Astrocyte of the spinal cord (primary cell): Measurements from ENCODE around the gene SPI1.

Source experiments
- DNase-seq: peaks from one replicate; pipeline ENCODE4 v3.0.0; 2011; ENCODE audit warnings: low read depth, low spot score
- H3K4me3 ChIP-seq: 2 replicates; pipeline ENCODE4 v1.5.1; 2011; ENCODE audit warnings: low read depth, mild to moderate bottlenecking, low read length, moderate library complexity
- in situ Hi-C: cut with HindIII; loops from 2 replicates; pipeline ENCODE4 v1.10.0; 2017; ENCODE audit warnings: low sequenced_read_pairs
- TF ChIP-seq, protein P1 (sequence below): IDR thresholded peaks from 2 replicates; pipeline ENCODE4 v1.5.1; 2012; ENCODE audit warnings: low read depth, mild to moderate bottlenecking, low read length, inconsistent platforms

SPI1 gene

GRCh38 chr11:47328449-47329390 is 49.6 kb downstream of the SPI1 start:
- TF ChIP-seq, protein P1, sequence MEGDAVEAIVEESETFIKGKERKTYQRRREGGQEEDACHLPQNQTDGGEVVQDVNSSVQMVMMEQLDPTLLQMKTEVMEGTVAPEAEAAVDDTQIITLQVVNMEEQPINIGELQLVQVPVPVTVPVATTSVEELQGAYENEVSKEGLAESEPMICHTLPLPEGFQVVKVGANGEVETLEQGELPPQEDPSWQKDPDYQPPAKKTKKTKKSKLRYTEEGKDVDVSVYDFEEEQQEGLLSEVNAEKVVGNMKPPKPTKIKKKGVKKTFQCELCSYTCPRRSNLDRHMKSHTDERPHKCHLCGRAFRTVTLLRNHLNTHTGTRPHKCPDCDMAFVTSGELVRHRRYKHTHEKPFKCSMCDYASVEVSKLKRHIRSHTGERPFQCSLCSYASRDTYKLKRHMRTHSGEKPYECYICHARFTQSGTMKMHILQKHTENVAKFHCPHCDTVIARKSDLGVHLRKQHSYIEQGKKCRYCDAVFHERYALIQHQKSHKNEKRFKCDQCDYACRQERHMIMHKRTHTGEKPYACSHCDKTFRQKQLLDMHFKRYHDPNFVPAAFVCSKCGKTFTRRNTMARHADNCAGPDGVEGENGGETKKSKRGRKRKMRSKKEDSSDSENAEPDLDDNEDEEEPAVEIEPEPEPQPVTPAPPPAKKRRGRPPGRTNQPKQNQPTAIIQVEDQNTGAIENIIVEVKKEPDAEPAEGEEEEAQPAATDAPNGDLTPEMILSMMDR = no peak
- H3K4me3 ChIP-seq = no peak overlapping the region
- no peak for DNase-seq
- in situ Hi-C loops = no loop called here

DNA sequence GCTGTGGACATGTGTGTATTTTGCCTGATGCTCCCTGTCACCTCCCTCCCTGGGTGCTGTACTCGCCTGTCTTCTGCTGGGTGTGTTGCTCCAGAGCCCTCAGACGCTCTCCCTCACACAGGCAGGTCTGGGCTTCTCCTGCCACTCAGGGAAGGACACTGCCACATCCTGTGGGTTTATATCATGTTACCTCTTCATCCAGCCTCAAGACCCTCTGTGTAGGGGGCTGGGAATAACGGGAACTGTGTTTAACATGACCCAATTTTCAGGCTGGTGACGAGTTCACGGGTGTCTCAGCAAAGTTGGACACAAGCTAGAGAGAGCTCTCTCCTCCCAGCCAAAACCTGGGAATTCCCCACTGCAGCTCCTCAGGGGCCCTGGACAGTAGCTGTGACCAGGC is 50.4 kb downstream of the SPI1 start:
- no peak overlapping the region for H3K4me3 ChIP-seq
- in situ Hi-C loops = no loop called here
- TF ChIP-seq, protein P1 = no peak
- no peak for DNase-seq

GRCh38 chr11:47327025-47327424 is 51.3 kb downstream of the SPI1 start:
- no peak overlapping the region for H3K4me3 ChIP-seq
- DNase-seq = no peak
- in situ Hi-C loops = no loop called here
- TF ChIP-seq, protein P1 = no peak

DNA sequence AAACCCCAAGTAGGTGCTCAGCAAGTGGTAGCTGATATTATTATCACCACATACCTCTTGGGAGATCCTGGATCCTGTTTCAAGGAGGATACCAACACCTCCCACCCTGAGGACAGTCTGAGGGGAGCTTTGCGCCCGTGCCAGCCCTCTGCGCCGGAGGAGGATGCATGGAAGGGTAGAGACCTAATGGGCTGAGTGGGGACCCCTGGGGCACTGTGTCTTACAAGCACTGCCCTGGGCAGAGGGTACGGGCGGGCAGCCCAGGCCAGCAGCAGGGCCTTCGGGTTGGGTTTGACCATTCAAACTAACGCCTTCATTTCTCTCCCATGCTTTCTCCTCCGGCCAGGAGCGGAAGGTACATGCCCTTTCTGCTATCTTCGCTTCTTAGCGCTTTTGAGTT is 52.1 kb downstream of the SPI1 start:
- H3K4me3 ChIP-seq = no peak overlapping the region
- in situ Hi-C loops = no loop called here
- TF ChIP-seq, protein P1 = no peak
- no peak for DNase-seq

DNA sequence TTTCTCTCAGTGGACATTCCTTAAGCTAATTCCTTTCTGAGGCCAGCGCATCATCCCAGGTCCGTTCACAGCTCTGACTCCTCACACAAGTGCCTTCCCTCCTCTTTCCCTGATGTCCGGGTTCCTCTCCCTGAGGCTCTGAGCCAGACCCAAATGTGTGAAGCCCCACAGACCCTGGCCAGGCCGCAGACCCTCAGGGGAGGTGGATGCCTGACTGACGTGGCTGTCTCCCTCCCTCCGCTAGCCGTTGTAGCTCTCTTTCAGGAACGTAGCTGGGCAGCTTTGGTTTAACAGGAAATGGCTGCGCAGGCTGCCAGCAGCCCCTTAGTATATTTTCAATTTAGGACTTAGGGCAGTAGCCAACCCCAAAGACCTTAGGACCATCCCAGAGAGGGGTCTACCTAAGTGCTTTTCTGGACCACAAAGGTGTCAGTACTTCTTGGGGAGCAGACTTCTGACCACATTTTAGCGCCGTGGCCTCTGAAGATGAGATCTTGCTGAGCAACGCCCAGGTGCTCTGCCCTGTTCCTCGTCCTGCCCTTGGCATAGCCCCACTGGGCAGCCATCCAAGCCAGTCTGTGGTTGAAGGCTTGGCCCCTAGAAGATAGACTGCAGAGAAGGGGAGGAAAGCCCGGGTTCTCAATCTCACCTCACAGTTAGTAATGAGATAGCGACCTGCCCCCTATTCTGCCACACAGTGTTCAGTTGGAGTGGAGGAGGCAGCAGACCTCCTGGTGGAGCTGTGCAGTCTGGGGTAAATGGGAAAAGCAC is 52.9 kb downstream of the SPI1 start:
- TF ChIP-seq, protein P1 = no peak
- no peak overlapping the region for H3K4me3 ChIP-seq
- DNase-seq = no peak
- in situ Hi-C loops = no loop called here

- DNase-seq = no peak
- in situ Hi-C loops = no loop called here
- TF ChIP-seq, protein P1 = no peak
- no peak overlapping the region for H3K4me3 ChIP-seq
These were observed 53.8 kb downstream of the SPI1 start for GRCh38 chr11:47324520-47324919.
